Astrocyte (in vitro differentiated cells and primary cell): Measurements from ENCODE around the gene TBCA. TPM values are rescaled to one million over a fixed set of nuclear protein-coding genes. Genes with fewer than 3 reads are reported as not detected.

Experiments used
- DNase-seq: peaks from one replicate; pipeline ENCODE4 v3.0.0-alpha.2; 2010; ENCODE audit warnings: low read depth
- FAIRE-seq: peaks from 2 replicates; lab custom pipeline; 2011; peaks lifted over from hg19 to GRCh38; lab: Jason Lieb, UNC
- H2AFZ ChIP-seq: 2 replicates; pipeline ENCODE4 v1.6.0; 2012; ENCODE audit warnings: low read depth, low read length, inconsistent platforms
- H3K27ac ChIP-seq: 2 replicates; pipeline ENCODE4 v1.5.1; 2011; ENCODE audit warnings: low read depth, low read length, inconsistent platforms
- H3K27me3 ChIP-seq: 2 replicates; pipeline ENCODE4 v1.6.0; 2011; ENCODE audit warnings: low read length, inconsistent platforms; ENCODE audit not compliant: insufficient read depth
- H3K36me3 ChIP-seq: 2 replicates; pipeline ENCODE4 v1.5.1; 2011; ENCODE audit warnings: low read length, inconsistent platforms; ENCODE audit not compliant: insufficient read depth
- H3K4me1 ChIP-seq: 2 replicates; pipeline ENCODE4 v1.5.1; 2011; ENCODE audit warnings: low read length, inconsistent platforms; ENCODE audit not compliant: insufficient read depth
- H3K4me2 ChIP-seq: 2 replicates; pipeline ENCODE4 v1.6.0; 2012; ENCODE audit warnings: low read length, inconsistent platforms
- H3K4me3 ChIP-seq: 2 replicates; pipeline ENCODE4 v1.5.1; 2011; ENCODE audit warnings: low read depth, mild to moderate bottlenecking, low read length, inconsistent platforms; ENCODE audit not compliant: insufficient read depth
- H3K79me2 ChIP-seq: 2 replicates; pipeline ENCODE4 v1.6.0; 2012; ENCODE audit warnings: mild to moderate bottlenecking, low read length, inconsistent platforms; ENCODE audit not compliant: insufficient read depth
- H3K9ac ChIP-seq: 2 replicates; pipeline ENCODE4 v1.6.0; 2012; ENCODE audit warnings: mild to moderate bottlenecking, low read length, inconsistent platforms
- H3K9me3 ChIP-seq: 2 replicates; pipeline ENCODE4 v1.5.1; 2012; ENCODE audit warnings: low read depth, mild to moderate bottlenecking, low read length, inconsistent platforms; ENCODE audit not compliant: insufficient read depth
- H4K20me1 ChIP-seq: 2 replicates; pipeline ENCODE4 v1.6.0; 2012; ENCODE audit warnings: low read length, inconsistent platforms; ENCODE audit not compliant: insufficient read depth
- H3K27ac Mint-ChIP-seq: one replicate; pipeline ENCODE4 v1.8.0; 2021; ENCODE audit warnings: mild to moderate bottlenecking, mixed read lengths; ENCODE audit not compliant: unreplicated experiment
- H3K27me3 Mint-ChIP-seq: one replicate; pipeline ENCODE4 v1.8.0; 2021; ENCODE audit warnings: low read depth, mixed read lengths; ENCODE audit not compliant: unreplicated experiment
- H3K36me3 Mint-ChIP-seq: one replicate; pipeline ENCODE4 v1.8.0; 2021; ENCODE audit warnings: low read depth, mixed read lengths; ENCODE audit not compliant: unreplicated experiment
- H3K4me1 Mint-ChIP-seq: one replicate; pipeline ENCODE4 v1.8.0; 2021; ENCODE audit warnings: low read depth, mixed read lengths; ENCODE audit not compliant: unreplicated experiment
- H3K4me3 Mint-ChIP-seq: one replicate; pipeline ENCODE4 v1.8.0; 2021; ENCODE audit warnings: mild to moderate bottlenecking, moderate library complexity, mixed read lengths; ENCODE audit not compliant: unreplicated experiment
- H3K9me3 Mint-ChIP-seq: one replicate; pipeline ENCODE4 v1.8.0; 2021; ENCODE audit warnings: mild to moderate bottlenecking, mixed read lengths; ENCODE audit not compliant: unreplicated experiment
- EZH2 ChIP-seq: IDR thresholded peaks from 2 replicates; pipeline ENCODE4 v1.6.1; 2012; ENCODE audit warnings: mild to moderate bottlenecking, low read length, inconsistent platforms; ENCODE audit not compliant: insufficient read depth
- total RNA-seq: library from RNA; stranded (reverse); gene quantifications from 2 replicates; pipeline ENCODE4 v1.2.1, GENCODE V29; 2021
- TF ChIP-seq, protein P1 (sequence below): IDR thresholded peaks from 2 replicates; pipeline ENCODE4 v1.5.1; 2011; ENCODE audit warnings: low read depth, mild to moderate bottlenecking, inconsistent platforms, low read length, moderate library complexity; ENCODE audit not compliant: insufficient read depth

TBCA gene
- total RNA-seq, 1 donor from 2014 or later: 207 TPM

- FAIRE-seq: no peak
- H3K4me1 Mint-ChIP-seq: no peaks in the 10 kb centered on the region
- no peak for TF ChIP-seq EZH2
- TF ChIP-seq, protein P1, sequence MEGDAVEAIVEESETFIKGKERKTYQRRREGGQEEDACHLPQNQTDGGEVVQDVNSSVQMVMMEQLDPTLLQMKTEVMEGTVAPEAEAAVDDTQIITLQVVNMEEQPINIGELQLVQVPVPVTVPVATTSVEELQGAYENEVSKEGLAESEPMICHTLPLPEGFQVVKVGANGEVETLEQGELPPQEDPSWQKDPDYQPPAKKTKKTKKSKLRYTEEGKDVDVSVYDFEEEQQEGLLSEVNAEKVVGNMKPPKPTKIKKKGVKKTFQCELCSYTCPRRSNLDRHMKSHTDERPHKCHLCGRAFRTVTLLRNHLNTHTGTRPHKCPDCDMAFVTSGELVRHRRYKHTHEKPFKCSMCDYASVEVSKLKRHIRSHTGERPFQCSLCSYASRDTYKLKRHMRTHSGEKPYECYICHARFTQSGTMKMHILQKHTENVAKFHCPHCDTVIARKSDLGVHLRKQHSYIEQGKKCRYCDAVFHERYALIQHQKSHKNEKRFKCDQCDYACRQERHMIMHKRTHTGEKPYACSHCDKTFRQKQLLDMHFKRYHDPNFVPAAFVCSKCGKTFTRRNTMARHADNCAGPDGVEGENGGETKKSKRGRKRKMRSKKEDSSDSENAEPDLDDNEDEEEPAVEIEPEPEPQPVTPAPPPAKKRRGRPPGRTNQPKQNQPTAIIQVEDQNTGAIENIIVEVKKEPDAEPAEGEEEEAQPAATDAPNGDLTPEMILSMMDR: no peak
Observed at GRCh38 chr5:77791926-77792325, 15.8 kb upstream of the TBCA start.

DNA sequence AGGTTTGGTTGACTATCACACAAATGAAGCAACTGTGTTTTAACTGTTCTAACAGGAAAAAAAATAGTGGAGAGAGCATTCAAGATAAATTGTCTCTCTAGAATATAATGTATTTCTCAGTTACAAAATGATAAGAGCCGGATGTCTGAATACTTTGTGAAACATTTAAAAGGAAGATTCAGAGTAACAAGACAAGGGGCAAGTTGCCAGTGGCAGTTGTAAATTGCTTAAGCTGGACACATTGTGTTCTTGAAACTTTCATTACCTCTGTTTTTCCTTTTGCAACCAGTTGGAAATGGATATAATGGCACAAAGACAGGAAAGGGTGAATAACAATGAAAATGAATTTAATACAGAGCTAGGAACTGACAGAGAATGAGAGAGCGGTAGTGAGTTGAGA, 15.2 kb upstream of the TBCA start:
- Mint-ChIP-seq H3K27me3 (no peaks in the 10 kb centered on the region), H3K36me3 (no peaks in the 10 kb centered on the region), H3K9me3 (no peaks in the 10 kb centered on the region), H3K27ac (no peak overlapping the region), H3K4me3 (no peak overlapping the region), H3K4me1 (no peaks in the 10 kb centered on the region)
- TF ChIP-seq EZH2: no peak
- TF ChIP-seq, protein P1: no peak
- FAIRE-seq (no peak), DNase-seq (no peak)
- Histone ChIP-seq H3K9me3 (no peaks in the 10 kb centered on the region), H4K20me1 (no peaks in the 10 kb centered on the region), H2AFZ (no peak overlapping the region), H3K79me2 (no peaks in the 10 kb centered on the region), H3K4me2 (no peak overlapping the region), H3K36me3 (no peaks in the 10 kb centered on the region), H3K27me3 (no peaks in the 10 kb centered on the region), H3K4me1 (no peaks in the 10 kb centered on the region), H3K9ac (no peak overlapping the region), H3K27ac (no peak overlapping the region), H3K4me3 (no peak overlapping the region)

More at GRCh38 chr5:77791926-77792325, 15.8 kb upstream of the TBCA start:
- Histone ChIP-seq H3K9ac (no peak overlapping the region), H3K4me3 (no peak overlapping the region), H3K27me3 (no peaks in the 10 kb centered on the region), H3K36me3 (no peaks in the 10 kb centered on the region), H4K20me1 (no peaks in the 10 kb centered on the region), H3K4me2 (no peak overlapping the region), H3K9me3 (no peaks in the 10 kb centered on the region), H2AFZ (no peak overlapping the region), H3K4me1 (no peaks in the 10 kb centered on the region), H3K79me2 (no peaks in the 10 kb centered on the region), H3K27ac (no peak overlapping the region)
- Mint-ChIP-seq H3K4me3 (no peak overlapping the region), H3K36me3 (no peaks in the 10 kb centered on the region), H3K9me3 (no peaks in the 10 kb centered on the region), H3K27ac (no peak overlapping the region), H3K27me3 (no peaks in the 10 kb centered on the region)
- no peak for DNase-seq

- Mint-ChIP-seq H3K36me3 (no peaks in the 10 kb centered on the region), H3K9me3 (peaks cover 7% of the 10 kb centered on the region), H3K27ac (no peak overlapping the region), H3K4me3 (no peak overlapping the region), H3K27me3 (no peaks in the 10 kb centered on the region), H3K4me1 (no peaks in the 10 kb centered on the region)
- no peak overlapping the region for H3K27ac ChIP-seq
- H3K4me2 ChIP-seq: no peak overlapping the region
- no peak for DNase-seq
- H3K4me1 ChIP-seq: no peaks in the 10 kb centered on the region
- no peak overlapping the region for H2AFZ ChIP-seq
- no peaks in the 10 kb centered on the region for H3K9me3 ChIP-seq
- no peaks in the 10 kb centered on the region for H3K36me3 ChIP-seq
- H3K79me2 ChIP-seq: no peaks in the 10 kb centered on the region
- no peak overlapping the region for H3K9ac ChIP-seq
- H3K4me3 ChIP-seq: no peak overlapping the region
- TF ChIP-seq EZH2: no peak
- TF ChIP-seq, protein P1: no peak
- no peaks in the 10 kb centered on the region for H4K20me1 ChIP-seq
- no peaks in the 10 kb centered on the region for H3K27me3 ChIP-seq
- FAIRE-seq: no peak
Observed at GRCh38 chr5:77785229-77785628, 9.1 kb upstream of the TBCA start.
